ENCODE results near the gene BMP2K. TPM values are rescaled to one million over a fixed set of nuclear protein-coding genes. Genes with fewer than 3 reads are reported as not detected.

The BMP2K gene
- polyA plus RNA-seq, 1 donor (not counting 4 experiments of a cell fraction or from before 2014, with no cell fraction given) = 35.4 TPM

DNA sequence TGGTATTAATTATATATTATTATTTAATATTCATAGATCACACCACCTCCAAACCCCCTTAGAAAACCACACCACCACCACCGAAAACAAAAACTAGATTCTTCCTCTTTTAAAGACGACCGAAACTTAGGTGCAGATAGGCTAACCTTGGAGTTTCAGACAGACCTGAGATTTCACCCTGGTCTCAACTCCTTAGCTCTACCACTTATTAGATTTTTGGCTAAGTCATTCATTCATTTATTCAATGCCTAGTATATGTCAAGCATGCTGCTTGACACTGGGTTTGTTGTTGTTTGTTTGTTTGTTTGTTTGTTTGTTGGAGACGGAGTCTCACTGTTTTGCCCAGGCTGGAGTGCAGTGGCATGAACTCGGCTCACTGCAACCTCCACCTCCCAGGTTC, 9.5 kb upstream of the BMP2K start:
- dilution Hi-C loops (cut with MboI; ENCODE audit: extremely low pct_ligation_motif_present, low sequenced_read_pairs) = no loop called here
- Histone ChIP-seq H3K79me2 (ENCODE audit: control insufficient read depth, insufficient read depth, low read length) (no peaks in the 10 kb centered on the region), H3K9me3 (ENCODE audit: control insufficient read depth, low read depth, low read length) (no peaks in the 10 kb centered on the region), H3K27ac (ENCODE audit: control insufficient read depth, insufficient read depth, low read length) (no peak overlapping the region), H4K20me1 (ENCODE audit: control insufficient read depth, extremely low read depth, insufficient read depth, low read length) (no peaks in the 10 kb centered on the region), H3K9ac (ENCODE audit: control insufficient read depth, extremely low read depth, insufficient read depth, low read length) (no peak overlapping the region), H3K27me3 (ENCODE audit: control insufficient read depth, extremely low read depth, insufficient read depth, low read length) (no peaks in the 10 kb centered on the region), H3K36me3 (ENCODE audit: control insufficient read depth in 2 of 2, extremely low read depth in 1 of 2, insufficient read depth in 2 of 2, low read length in 2 of 2) (no peaks in the 10 kb centered on the region), H3K9me1 (ENCODE audit: control insufficient read depth, extremely low read depth, insufficient read depth, low read length) (no peaks in the 10 kb centered on the region), H3K4me1 (ENCODE audit: control insufficient read depth, extremely low read depth, insufficient read depth, low read length) (peaks cover 20% of the 10 kb centered on the region), H2AFZ (ENCODE audit: control insufficient read depth, low read length) (no peak overlapping the region), H3K4me2 (ENCODE audit: control insufficient read depth, extremely low read depth, insufficient read depth, low read depth, low read length) (no peak overlapping the region), H3K4me3 (ENCODE audit: control insufficient read depth in 2 of 3, extremely low read depth in 1 of 3, insufficient read depth in 2 of 3, low read depth in 1 of 3, low read length in 3 of 3) (no peak overlapping the region)
- FAIRE-seq = no peak
- no peak for DNase-seq (ENCODE audit: low read depth, low spot score)
- TF ChIP-seq EZH2 (IDR thresholded peaks at IDR 0.05; ENCODE audit: low read length) = no peak
- no peak for TF ChIP-seq CTCF (optimal IDR thresholded peaks at IDR 0.05 in 1 of 3, IDR thresholded peaks at IDR 0.05 in 1 of 3, conservative IDR thresholded peaks at IDR 0.05 in 1 of 3; ENCODE audit: extremely low read depth in 1 of 3, insufficient read depth in 2 of 3, low read length in 3 of 3)

DNA sequence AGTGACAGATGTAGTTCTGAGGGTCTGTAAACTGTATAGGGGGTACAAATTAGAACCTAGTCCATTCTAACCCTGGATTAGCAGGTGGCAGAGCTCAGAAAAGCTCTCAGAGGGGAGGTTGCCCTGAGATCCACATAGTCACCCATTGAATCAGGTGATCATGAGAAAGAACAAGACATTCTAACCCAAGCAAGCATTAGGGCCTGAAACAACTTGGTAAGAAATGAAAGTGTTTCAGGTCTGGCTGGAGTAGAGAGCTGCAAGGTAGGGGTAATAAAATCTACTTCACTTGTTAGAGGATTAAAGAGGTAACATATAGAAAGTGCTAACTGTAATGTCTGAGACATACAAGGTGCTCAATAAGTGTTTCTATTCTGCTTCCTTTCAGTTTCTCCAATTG, 8.8 kb upstream of the BMP2K start:
- H3K4me3 ChIP-seq (ENCODE audit: control insufficient read depth in 2 of 3, extremely low read depth in 1 of 3, insufficient read depth in 2 of 3, low read depth in 1 of 3, low read length in 3 of 3) = no peak overlapping the region
- H3K36me3 ChIP-seq (ENCODE audit: control insufficient read depth in 2 of 2, extremely low read depth in 1 of 2, insufficient read depth in 2 of 2, low read length in 2 of 2) = no peaks in the 10 kb centered on the region
- H3K9ac ChIP-seq (ENCODE audit: control insufficient read depth, extremely low read depth, insufficient read depth, low read length) = no peak overlapping the region
- no peaks in the 10 kb centered on the region for H3K9me3 ChIP-seq (ENCODE audit: control insufficient read depth, low read depth, low read length)
- no peaks in the 10 kb centered on the region for H3K79me2 ChIP-seq (ENCODE audit: control insufficient read depth, insufficient read depth, low read length)
- FAIRE-seq = no peak
- peaks cover 20% of the 10 kb centered on the region for H3K4me1 ChIP-seq (ENCODE audit: control insufficient read depth, extremely low read depth, insufficient read depth, low read length)
- H3K4me2 ChIP-seq (ENCODE audit: control insufficient read depth, extremely low read depth, insufficient read depth, low read depth, low read length) = no peak overlapping the region
- no peak overlapping the region for H2AFZ ChIP-seq (ENCODE audit: control insufficient read depth, low read length)
- no peaks in the 10 kb centered on the region for H3K27me3 ChIP-seq (ENCODE audit: control insufficient read depth, extremely low read depth, insufficient read depth, low read length)
- no peak for DNase-seq (ENCODE audit: low read depth, low spot score)
- dilution Hi-C loops (cut with MboI; ENCODE audit: extremely low pct_ligation_motif_present, low sequenced_read_pairs) = no loop called here
- H3K9me1 ChIP-seq (ENCODE audit: control insufficient read depth, extremely low read depth, insufficient read depth, low read length) = no peaks in the 10 kb centered on the region
- no peak for TF ChIP-seq CTCF (optimal IDR thresholded peaks at IDR 0.05 in 1 of 3, IDR thresholded peaks at IDR 0.05 in 1 of 3, conservative IDR thresholded peaks at IDR 0.05 in 1 of 3; ENCODE audit: extremely low read depth in 1 of 3, insufficient read depth in 2 of 3, low read length in 3 of 3)
- no peak for TF ChIP-seq EZH2 (IDR thresholded peaks at IDR 0.05; ENCODE audit: low read length)
- H3K27ac ChIP-seq (ENCODE audit: control insufficient read depth, insufficient read depth, low read length) = no peak overlapping the region
- no peaks in the 10 kb centered on the region for H4K20me1 ChIP-seq (ENCODE audit: control insufficient read depth, extremely low read depth, insufficient read depth, low read length)
